ENCODE results near the gene PAPPA2. TPM values are rescaled to one million over a fixed set of nuclear protein-coding genes. Genes with fewer than 3 reads are reported as not detected.

PAPPA2 gene
- total and polyA plus RNA-seq, 7 donors = 0.05 to 1.1 (median 0.06) TPM; not detected in 2

DNA sequence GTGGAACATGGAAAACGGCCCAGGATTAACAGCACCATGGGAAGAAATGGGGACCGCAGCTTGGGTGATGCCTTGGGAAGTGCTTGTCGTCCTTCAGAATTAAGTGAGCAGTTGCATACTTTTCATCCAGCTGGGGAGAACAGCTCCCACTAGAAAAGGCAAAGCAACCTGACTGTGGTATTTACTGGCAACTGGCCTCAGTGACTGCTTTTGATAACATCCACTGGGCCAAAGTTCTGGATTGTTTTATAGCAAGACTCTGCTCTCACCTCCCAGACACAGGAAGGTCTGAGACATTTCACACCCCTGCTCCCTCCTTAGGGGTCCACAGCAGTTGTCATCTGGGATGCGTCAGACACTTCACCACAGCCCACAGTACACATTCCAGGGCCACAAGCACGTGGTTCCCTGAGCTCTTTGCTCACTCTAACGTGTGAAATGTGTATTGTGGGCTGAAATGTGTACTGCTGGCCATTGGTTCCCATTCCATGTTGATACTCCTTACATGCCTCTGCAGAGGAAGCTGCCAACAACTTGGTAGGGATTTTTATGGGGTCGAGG, 6.6 kb downstream of the PAPPA2 start:
- ATAC-seq = no peak
- Histone ChIP-seq H3K4me1 (no peaks in the 10 kb centered on the region), H3K27ac (no peak overlapping the region), H3K27me3 (ENCODE audit: insufficient read depth in 3 of 3, low read length in 2 of 3) (no peaks in the 10 kb centered on the region), H3K4me3 (no peak overlapping the region), H3K36me3 (ENCODE audit: insufficient read depth in 1 of 2, low read depth in 1 of 2) (no peaks in the 10 kb centered on the region), H3K9me3 (no peaks in the 10 kb centered on the region)
- 42 to 44% (median 43%) methylated on average over 7 of the region's 7 CpGs for WGBS, 3 donors
- DNase-seq = no peak
- TF ChIP-seq, protein P1, sequence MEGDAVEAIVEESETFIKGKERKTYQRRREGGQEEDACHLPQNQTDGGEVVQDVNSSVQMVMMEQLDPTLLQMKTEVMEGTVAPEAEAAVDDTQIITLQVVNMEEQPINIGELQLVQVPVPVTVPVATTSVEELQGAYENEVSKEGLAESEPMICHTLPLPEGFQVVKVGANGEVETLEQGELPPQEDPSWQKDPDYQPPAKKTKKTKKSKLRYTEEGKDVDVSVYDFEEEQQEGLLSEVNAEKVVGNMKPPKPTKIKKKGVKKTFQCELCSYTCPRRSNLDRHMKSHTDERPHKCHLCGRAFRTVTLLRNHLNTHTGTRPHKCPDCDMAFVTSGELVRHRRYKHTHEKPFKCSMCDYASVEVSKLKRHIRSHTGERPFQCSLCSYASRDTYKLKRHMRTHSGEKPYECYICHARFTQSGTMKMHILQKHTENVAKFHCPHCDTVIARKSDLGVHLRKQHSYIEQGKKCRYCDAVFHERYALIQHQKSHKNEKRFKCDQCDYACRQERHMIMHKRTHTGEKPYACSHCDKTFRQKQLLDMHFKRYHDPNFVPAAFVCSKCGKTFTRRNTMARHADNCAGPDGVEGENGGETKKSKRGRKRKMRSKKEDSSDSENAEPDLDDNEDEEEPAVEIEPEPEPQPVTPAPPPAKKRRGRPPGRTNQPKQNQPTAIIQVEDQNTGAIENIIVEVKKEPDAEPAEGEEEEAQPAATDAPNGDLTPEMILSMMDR (IDR thresholded peaks at IDR 0.05) = no peak
- intact Hi-C loops (cut with DNase I) = no loop called here

DNA sequence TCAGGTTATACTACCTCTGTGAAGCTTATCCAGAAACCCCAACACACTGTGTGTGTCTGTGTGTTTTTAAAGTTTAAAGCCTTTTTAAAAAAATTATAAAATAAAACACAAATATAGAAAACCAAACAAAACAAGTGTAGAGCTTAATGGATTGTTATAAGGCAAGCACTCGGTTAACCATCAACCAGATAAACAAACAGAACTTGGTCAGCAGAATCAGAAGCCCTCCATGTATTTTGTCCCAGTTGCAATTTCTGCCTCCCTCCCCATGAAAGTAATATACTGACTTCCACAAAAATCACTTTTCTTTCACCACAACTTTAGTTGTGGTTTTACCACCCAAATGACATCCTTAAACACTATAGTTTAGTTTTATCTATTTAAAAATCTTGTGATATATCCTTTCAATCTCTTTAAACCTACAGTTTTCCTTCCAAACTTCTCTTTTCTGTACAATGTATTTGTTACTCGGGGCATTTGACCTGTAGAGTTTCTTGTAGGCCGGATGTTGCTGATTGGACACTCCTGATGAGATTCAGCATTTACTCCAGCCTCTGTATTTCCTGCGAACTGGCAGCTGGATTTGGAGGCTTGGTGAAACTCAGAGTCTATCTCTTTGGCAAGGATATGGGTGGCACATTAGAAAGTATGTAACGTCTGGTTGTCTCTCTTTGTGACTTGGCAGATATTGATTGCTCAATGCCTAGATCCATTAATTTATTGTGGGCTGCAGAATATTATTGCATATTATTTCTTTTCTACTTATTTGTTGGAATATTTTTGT, 8.6 kb downstream of the PAPPA2 start:
- no peaks in the 10 kb centered on the region for H3K36me3 ChIP-seq (ENCODE audit: insufficient read depth in 1 of 2, low read depth in 1 of 2)
- no peaks in the 10 kb centered on the region for H3K27me3 ChIP-seq (ENCODE audit: insufficient read depth in 3 of 3, low read length in 2 of 3)
- ATAC-seq (no peak), DNase-seq (no peak)
- H3K9me3 ChIP-seq = no peaks in the 10 kb centered on the region
- intact Hi-C loops (cut with DNase I) = no loop called here
- H3K27ac ChIP-seq = no peak overlapping the region
- 69 to 74% (median 70%) methylated on average over 5 of the region's 5 CpGs for WGBS, 3 donors
- no peak overlapping the region for H3K4me3 ChIP-seq
- H3K4me1 ChIP-seq = no peaks in the 10 kb centered on the region
- TF ChIP-seq, protein P1 (IDR thresholded peaks at IDR 0.05) = no peak

DNA sequence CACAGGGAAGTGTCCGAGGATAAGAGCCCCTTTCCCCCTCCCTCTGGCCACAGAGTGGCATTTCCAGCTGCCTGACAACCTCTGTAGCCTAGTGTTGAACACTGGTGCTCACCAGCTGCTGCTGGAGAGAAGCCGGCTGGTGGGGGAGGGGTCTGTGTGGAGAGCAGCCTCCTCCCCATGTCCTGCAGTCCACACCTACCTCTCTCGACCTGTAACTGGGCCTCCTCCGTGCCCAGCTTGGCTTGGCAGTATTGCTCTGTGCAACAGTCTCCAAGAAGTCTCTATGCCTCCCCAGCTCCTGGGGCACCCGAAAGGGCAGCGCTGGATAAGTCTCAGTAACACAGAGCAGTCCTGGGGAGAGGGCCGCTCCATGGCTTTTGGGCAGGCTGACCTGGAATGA, 17.0 kb downstream of the PAPPA2 start:
- H3K4me3 ChIP-seq = no peak overlapping the region
- TF ChIP-seq, protein P1 (IDR thresholded peaks at IDR 0.05) = no peak
- DNase-seq (no peak), ATAC-seq (no peak)
- H3K27me3 ChIP-seq (ENCODE audit: insufficient read depth in 3 of 3, low read length in 2 of 3) = no peaks in the 10 kb centered on the region
- WGBS, 3 donors = 26 to 38% (median 32%) methylated on average over 7 of the region's 7 CpGs
- no peaks in the 10 kb centered on the region for H3K4me1 ChIP-seq
- H3K36me3 ChIP-seq (ENCODE audit: insufficient read depth in 1 of 2, low read depth in 1 of 2) = no peaks in the 10 kb centered on the region
- H3K27ac ChIP-seq = no peak overlapping the region
- H3K9me3 ChIP-seq = no peaks in the 10 kb centered on the region
- intact Hi-C loops (cut with DNase I) = no loop called here

DNA sequence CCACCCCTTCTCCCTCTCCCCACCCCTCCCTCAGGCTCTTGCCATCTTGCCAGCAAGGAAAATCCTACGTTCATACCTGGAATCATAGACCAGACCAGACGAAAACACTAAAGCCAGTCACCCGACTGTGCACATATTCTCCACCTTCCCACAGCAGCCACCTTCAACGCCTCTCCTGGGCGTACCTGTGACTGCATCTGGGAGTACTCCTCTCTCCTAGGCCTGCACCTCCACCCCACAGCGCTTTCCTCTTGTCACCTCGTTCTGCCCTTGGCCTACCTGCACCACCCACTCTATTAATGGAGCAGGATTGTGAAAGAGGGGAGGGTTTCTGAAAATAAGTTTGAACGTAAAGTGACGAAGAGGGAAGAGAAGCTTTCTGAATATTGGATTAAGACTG, 17.8 kb downstream of the PAPPA2 start:
- no peak overlapping the region for H3K4me3 ChIP-seq
- DNase-seq = no peak
- no peaks in the 10 kb centered on the region for H3K27me3 ChIP-seq (ENCODE audit: insufficient read depth in 3 of 3, low read length in 2 of 3)
- H3K4me1 ChIP-seq = no peaks in the 10 kb centered on the region
- TF ChIP-seq, protein P1 (IDR thresholded peaks at IDR 0.05) = no peak
- ATAC-seq = no peak
- H3K9me3 ChIP-seq = no peaks in the 10 kb centered on the region
- WGBS, 3 donors = 73 to 86% (median 79%) methylated on average over 9 of the region's 9 CpGs
- no peak overlapping the region for H3K27ac ChIP-seq
- intact Hi-C loops (cut with DNase I) = no loop called here
- H3K36me3 ChIP-seq (ENCODE audit: insufficient read depth in 1 of 2, low read depth in 1 of 2) = no peaks in the 10 kb centered on the region
